CD4-positive, alpha-beta T cell treated with Interleukin-2 at 100 ng/mL for 4 hours (primary cell): ENCODE data around the gene CLDN10.

ENCODE experiments used
- DNase-seq: peaks from one replicate; pipeline ENCODE4 v3.0.0-alpha.2; 2020; ENCODE audit warnings: low spot score

Gene CLDN10

GRCh38 chr13:95601216-95601615 is 48.7 kb downstream of the CLDN10 start:
- DNase-seq, result no peak

GRCh38 chr13:95601906-95602305 is 49.4 kb downstream of the CLDN10 start:
- no peak for DNase-seq

- DNase-seq, result no peak
Observed at GRCh38 chr13:95603887-95604555, 51.5 kb downstream of the CLDN10 start.

GRCh38 chr13:95604556-95604915 is 52.0 kb downstream of the CLDN10 start:
- no peak for DNase-seq

- no peak for DNase-seq
Observed at GRCh38 chr13:95605448-95606125, 53.1 kb downstream of the CLDN10 start.

- DNase-seq, result no peak
Observed at GRCh38 chr13:95607366-95607765, 54.8 kb downstream of the CLDN10 start.

- no peak for DNase-seq
Observed at GRCh38 chr13:95608640-95609323, 56.3 kb downstream of the CLDN10 start.

GRCh38 chr13:95614641-95615245 is 62.2 kb downstream of the CLDN10 start:
- no peak for DNase-seq

- DNase-seq, result no peak
Observed at GRCh38 chr13:95615539-95615938, 63.0 kb downstream of the CLDN10 start.

- no peak for DNase-seq
Observed at GRCh38 chr13:95620030-95620824, 67.7 kb downstream of the CLDN10 start.

GRCh38 chr13:95620825-95621498 is 68.4 kb downstream of the CLDN10 start:
- DNase-seq, result no peak

- no peak for DNase-seq
Observed at GRCh38 chr13:95623141-95623540, 70.6 kb downstream of the CLDN10 start.

- peak; percentile 42 for DNase-seq
Observed at GRCh38 chr13:95624020-95624419, 71.5 kb downstream of the CLDN10 start.

GRCh38 chr13:95626768-95627167 is 74.2 kb downstream of the CLDN10 start:
- DNase-seq, result no peak

- DNase-seq, result no peak
Observed at GRCh38 chr13:95627590-95627989, 75.1 kb downstream of the CLDN10 start.

- no peak for DNase-seq
Observed at GRCh38 chr13:95628488-95628887, 76.0 kb downstream of the CLDN10 start.

- no peak for DNase-seq
Observed at GRCh38 chr13:95629071-95629470, 76.6 kb downstream of the CLDN10 start.
